Left lobe of liver (tissue), 2 donors: ENCODE measurements around the gene MAP7. TPM values are rescaled to one million over a fixed set of nuclear protein-coding genes. Genes with fewer than 3 reads are reported as not detected.
A peak's percentile ranks its signal among the peaks of the same experiment; 100 is the strongest.
"Not testable (repeated sequence)": the region's sequence is repeated elsewhere in the genome, so short reads cannot be mapped to it uniquely, and the experiment has no call there.

Source experiments
- ATAC-seq: fragments of 200-7000 bp; cut with Tn5 transposase; one replicate; pipeline ENCODE4 v1.9.1; 2020; ENCODE audit warnings: mild to moderate bottlenecking, moderate library complexity
- DNase-seq: peaks from one replicate; pipeline ENCODE4 v3.0.0-alpha.2; 2020; ENCODE audit warnings: low spot score
- total RNA-seq: library from RNA; stranded (reverse); gene quantifications from one replicate; pipeline ENCODE4 v1.2.1, GENCODE V29; 2021
- donor health status: DM: no; HTN: no; CAD: no; lungs with moderate emphysema.
- donor health status: DM: no; HTN: yes; CAD: no.

The MAP7 gene
- total RNA-seq, 1 donor from 2014 or later: 18.1 TPM

DNA sequence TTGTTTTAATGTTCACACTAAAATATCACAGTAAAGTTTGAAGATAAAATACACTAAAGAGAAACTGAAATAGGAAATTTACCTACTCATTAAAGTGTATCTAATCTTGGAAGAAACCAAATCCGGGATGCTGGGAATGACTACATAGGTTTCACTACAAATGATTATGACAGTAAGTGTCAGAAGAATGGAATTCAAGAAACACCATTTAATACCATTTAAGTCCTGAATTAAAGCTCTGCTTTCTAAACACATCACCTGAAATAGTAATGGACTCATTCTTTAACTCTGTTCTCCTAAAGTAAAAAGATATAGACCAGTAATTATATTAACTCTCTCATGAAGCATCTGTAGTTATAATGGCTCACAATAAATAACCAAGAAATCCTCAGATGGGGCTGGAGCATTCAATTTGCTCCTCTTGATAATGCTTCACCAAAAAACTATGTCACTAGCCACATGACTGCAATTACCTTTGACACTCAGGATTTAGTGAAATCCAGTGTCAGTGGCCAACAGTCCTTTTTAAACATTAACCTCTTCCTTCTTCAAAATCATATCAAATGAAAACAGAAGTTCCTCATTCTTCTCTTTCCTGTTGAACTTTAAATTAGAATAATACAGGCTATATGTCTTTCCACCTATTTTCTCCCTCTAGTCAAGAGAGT lies 41.4 kb downstream of the MAP7 start:
- ATAC-seq (peak; percentile 61), DNase-seq (no peak)

GRCh38 chr6:136506124-136506799 lies 44.0 kb downstream of the MAP7 start:
- ATAC-seq: peak; percentile 67
- peak; percentile 70 for DNase-seq

DNA sequence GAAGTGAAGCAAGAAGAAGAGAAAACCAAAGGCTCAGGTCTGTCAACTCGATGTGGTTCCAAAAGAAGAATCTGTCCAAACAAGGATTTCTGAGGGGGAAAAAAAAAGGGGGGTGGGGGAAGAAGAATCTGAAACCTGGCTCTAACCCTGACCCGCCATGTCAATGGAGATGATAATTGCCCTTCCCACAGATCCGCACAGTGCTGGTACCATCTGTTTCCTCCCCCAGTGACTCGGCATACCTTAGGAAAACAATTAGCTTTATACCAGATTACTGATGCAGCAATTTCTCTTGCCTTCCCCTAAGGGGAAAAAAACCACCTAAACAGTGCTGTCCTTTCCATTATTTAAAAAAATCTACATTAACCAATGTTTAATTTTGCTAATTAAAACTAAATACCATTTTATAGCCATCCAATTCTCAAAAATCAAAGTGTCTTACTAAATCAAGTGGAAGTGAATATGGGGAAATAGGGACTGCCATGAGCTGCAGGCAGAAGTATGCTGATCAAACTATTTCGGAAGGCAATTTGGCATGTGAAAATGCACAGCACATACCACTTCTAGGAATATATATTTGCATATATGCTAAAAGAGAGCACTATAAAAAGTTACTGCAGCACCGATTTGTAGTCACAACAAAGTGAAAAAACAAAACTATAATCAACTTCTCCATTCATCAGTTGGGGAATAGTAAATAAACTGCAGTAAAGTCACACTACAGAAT lies 46.8 kb downstream of the MAP7 start:
- ATAC-seq (no peak), DNase-seq (no peak)

- ATAC-seq: no peak
- no peak for DNase-seq
These were observed 47.4 kb downstream of the MAP7 start for GRCh38 chr6:136502786-136503185.

- DNase-seq (no peak), ATAC-seq (no peak)
These were observed 48.7 kb downstream of the MAP7 start for GRCh38 chr6:136501514-136501913.

DNA sequence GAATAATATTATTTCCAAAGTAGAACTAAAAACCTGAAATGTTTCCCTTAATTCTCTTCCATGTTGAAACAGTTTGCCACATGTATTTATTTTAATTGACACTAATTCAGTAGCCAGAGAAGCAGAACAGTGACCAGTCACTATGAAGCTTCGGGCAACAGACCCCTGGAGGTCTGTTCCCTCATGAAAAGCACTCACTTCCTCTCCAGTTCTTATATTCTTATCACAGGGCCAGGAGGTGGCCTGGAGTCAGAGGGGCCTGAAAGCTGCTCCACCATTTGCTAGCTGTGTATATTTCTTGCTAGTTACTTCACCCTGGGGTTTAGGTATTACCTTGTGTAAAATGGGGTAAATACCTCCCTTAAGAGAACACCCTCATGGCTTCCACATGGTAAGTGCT lies 49.1 kb downstream of the MAP7 start:
- DNase-seq (no peak), ATAC-seq (no peak)

DNA sequence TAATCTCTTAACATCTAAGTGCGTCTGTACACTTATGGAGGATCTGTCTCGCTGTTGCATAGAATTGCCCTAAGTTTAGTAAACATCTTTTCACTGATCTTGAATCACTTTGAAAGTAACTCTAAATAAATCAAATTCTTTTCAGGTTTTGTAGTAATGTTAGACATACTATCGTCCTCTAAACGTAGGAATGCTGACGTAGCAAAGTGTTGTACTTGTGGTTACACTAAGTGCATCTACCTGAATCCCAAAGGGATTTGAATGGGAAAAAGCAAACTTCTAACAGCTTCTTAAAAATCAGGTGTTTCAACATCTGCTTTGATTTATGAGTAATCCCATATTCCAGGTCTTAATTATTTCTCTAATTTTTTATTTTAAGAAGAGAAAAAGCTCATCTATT lies 49.8 kb downstream of the MAP7 start:
- DNase-seq: no peak
- ATAC-seq: no peak

DNA sequence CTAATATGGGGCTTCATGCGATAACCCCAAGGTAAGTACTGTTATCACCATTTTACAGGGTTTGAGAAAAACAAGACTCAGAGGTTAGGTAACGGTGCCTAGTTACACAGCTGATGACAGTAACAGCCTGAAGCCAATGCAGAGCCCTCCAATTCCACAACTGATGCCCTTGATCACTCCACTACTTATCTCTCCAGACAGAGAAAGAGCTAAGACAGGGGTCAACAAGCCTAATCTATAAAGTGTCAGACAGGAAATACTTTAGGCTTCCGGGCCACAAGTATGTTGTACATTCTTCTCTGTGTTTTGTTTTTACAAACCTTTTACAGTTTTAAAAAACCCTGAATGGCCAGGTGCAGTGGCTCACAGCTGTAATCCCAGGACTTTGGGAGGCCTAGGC lies 50.9 kb downstream of the MAP7 start:
- no peak for ATAC-seq

GRCh38 chr6:136496449-136496848 lies 53.8 kb downstream of the MAP7 start:
- not testable (repeated sequence) for ATAC-seq, DNase-seq

More for the DNA sequence above, 50.9 kb downstream of the MAP7 start:
- DNase-seq: no peak

DNA sequence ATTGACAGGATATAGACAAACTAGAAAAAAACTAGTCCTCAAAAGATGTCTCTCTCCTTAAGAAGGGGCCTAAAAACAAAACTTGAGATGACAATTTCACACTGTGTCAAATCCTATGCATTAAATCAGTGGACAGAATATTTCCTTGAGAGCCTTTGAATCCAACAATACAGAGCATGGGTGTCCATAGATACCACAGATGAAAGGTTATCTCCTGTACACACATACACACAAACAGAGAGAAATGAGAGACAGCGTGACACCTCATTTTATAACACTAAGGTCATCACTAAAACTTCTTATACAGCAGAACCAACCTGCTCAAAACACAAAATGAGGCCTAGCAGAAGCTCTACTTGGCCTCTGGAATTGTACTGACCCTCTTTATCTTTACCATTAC lies 55.5 kb downstream of the MAP7 start:
- no peak for ATAC-seq
- no peak for DNase-seq

DNA sequence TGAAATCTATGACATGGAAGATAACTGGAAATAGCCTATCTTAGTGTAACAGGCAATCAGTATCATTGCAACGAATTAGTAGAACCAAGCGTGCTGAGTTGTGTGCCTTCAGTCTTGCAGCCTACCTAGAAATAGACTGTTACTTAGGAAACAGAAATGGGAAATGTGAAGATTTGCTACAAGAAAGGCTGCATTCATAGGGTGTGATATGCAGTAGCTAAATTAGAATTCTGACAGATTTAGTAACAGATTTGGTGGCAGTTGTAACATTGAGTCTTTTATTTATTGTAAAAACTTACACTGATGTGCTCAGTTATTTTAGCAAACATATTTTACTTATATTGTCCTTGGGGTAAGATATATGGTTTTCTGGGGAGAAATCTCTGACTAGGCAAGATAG lies 56.2 kb downstream of the MAP7 start:
- no peak for DNase-seq
- ATAC-seq: no peak

GRCh38 chr6:136492409-136492808 lies 57.8 kb downstream of the MAP7 start:
- ATAC-seq (no peak), DNase-seq (no peak)

DNA sequence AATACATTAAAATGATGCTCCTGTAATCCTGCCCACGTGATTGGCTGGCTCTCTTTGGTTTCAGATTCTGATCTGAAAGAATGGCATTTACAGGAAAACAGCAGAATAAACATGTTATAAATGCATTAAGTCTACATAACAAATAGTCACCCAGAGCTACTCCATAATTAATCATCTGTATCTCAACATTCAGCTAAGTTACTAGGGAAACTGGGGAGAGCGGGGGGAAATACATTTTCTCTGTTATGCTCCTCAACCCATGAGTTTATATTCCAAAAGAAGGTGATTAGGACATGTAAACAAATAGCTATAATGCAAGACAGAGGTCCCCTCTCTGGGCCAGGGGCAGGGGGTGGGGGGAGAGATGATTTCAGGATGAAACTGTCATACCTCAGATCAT lies 58.5 kb downstream of the MAP7 start:
- ATAC-seq (no peak), DNase-seq (no peak)

DNA sequence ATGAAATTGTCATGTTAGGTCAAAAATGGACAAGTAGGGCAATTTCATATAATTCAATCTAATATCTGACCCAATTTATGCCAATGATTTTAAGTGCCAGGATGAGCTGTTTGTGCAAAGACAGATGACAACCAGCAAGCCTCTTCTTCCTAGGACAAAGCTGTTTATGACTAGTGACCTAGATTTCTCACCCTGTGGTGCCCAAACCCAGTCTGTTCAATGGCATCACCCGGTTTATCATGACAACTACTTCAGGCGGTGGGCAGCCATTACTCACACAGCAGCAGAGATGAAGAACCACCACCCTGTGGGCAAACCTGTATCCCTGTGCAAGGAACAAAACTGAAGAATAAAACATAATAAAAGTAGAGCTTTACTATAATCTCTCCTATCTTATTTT lies 59.0 kb downstream of the MAP7 start:
- DNase-seq (no peak), ATAC-seq (no peak)

DNA sequence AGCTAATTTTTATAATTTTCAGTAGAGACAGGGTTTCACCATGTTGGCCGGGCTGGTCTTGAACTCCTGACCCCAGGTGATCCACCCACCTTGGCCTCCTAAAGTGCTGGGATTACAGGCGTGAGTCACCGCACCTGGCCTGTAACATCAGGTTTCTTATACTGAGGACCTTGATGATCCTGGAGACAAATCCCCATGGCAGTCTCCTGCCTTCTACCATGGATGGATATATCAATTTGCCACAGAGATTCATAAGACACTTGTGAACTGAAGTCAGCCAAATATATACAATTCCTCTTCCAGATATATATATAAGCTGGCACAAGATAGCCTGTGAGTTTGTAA lies 60.6 kb downstream of the MAP7 start:
- DNase-seq: not testable (repeated sequence)
- ATAC-seq: peak; percentile 48

- DNase-seq (no peak), ATAC-seq (no peak)
These were observed 62.3 kb downstream of the MAP7 start for GRCh38 chr6:136487759-136488425.

- ATAC-seq (no peak), DNase-seq (no peak)
These were observed 63.9 kb downstream of the MAP7 start for GRCh38 chr6:136486357-136486756.

DNA sequence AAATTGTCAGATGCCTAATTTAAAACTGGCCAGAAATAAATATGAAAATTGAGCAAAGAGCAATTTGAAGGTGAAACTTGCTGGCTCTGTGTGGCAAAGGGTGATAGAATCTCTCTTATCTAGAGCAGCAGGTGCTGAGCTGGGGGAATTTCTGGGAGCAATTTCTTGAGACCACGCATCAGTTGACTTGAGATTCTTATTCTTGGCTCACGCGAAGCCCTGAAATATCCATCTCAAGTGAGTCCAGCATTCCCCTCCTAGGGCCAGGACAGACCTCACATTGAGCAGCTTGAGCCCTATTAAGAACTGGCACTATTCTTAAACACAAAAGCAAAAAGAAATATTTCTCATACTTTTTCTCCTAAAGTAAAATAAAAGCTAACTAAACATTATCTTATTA lies 66.3 kb downstream of the MAP7 start:
- no peak for ATAC-seq
- no peak for DNase-seq

DNA sequence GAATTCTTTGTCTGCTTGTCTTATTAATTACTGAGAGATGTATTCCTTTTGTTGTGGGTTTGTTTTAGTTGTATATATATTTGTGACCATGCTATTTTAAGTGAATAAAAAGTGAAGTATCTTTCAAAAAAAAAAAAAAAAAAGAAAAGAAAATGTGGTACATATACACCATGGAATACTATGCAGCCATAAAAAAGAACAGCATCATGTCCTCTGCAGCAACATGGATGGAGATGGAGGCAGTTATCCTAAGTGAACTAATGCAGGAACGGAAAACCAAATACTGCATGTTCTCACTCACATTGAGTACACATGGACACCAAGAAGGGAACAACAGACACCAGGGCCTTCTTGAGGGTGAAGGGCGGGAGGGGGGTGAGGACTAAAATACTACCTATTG lies 67.2 kb downstream of the MAP7 start:
- DNase-seq: not testable (repeated sequence)

GRCh38 chr6:136477548-136477947 lies 72.7 kb downstream of the MAP7 start:
- DNase-seq (no peak), ATAC-seq (no peak)

More for the DNA sequence above, 67.2 kb downstream of the MAP7 start:
- ATAC-seq: not testable (repeated sequence)

GRCh38 chr6:136475686-136476085 lies 74.5 kb downstream of the MAP7 start:
- DNase-seq (no peak), ATAC-seq (no peak)

- DNase-seq (no peak), ATAC-seq (no peak)
These were observed 76.0 kb downstream of the MAP7 start for GRCh38 chr6:136474241-136474640.
